ENCODE measurements around the gene SPINT3.

The SPINT3 gene

GRCh38 chr20:45500022-45500421, 15.4 kb downstream of the SPINT3 start:
- H3K4me3 ChIP-seq (replicated peaks; ENCODE audit: insufficient read depth, low read length) = no peak overlapping the region
- TF ChIP-seq GABPA (IDR thresholded peaks at IDR 0.05; ENCODE audit: low read depth) = no peak
- TF ChIP-seq POLR2AphosphoS5 (IDR thresholded peaks at IDR 0.05; ENCODE audit: low read depth) = no peak
- TF ChIP-seq REST (IDR thresholded peaks at IDR 0.05; ENCODE audit: insufficient replicate concordance, low read depth) = no peak
- TF ChIP-seq CTCF (IDR thresholded peaks at IDR 0.05; ENCODE audit: insufficient read depth, low read length) = no peak
- TF ChIP-seq SPI1 (IDR thresholded peaks at IDR 0.05; ENCODE audit: borderline replicate concordance, low read depth) = no peak
- no peak overlapping the region for H3K27ac ChIP-seq (replicated peaks)
- H3K27me3 ChIP-seq (ENCODE audit: insufficient read depth, poor library complexity, severe bottlenecking) = peaks cover 5% of the 10 kb centered on the region
- DNase-seq (ENCODE audit: low read depth in 1 of 2, low spot score in 1 of 2) = no peak

GRCh38 chr20:45497971-45498494, 17.4 kb downstream of the SPINT3 start:
- peaks cover 5% of the 10 kb centered on the region for H3K27me3 ChIP-seq (ENCODE audit: insufficient read depth, poor library complexity, severe bottlenecking)
- H3K4me3 ChIP-seq (replicated peaks; ENCODE audit: insufficient read depth, low read length) = no peak overlapping the region
- H3K27ac ChIP-seq (replicated peaks) = no peak overlapping the region
- no peak for TF ChIP-seq GABPA (IDR thresholded peaks at IDR 0.05; ENCODE audit: low read depth)
- no peak for TF ChIP-seq CTCF (IDR thresholded peaks at IDR 0.05; ENCODE audit: insufficient read depth, low read length)
- no peak for TF ChIP-seq REST (IDR thresholded peaks at IDR 0.05; ENCODE audit: insufficient replicate concordance, low read depth)
- no peak for TF ChIP-seq SPI1 (IDR thresholded peaks at IDR 0.05; ENCODE audit: borderline replicate concordance, low read depth)
- TF ChIP-seq POLR2AphosphoS5 (IDR thresholded peaks at IDR 0.05; ENCODE audit: low read depth) = no peak
- DNase-seq (ENCODE audit: low read depth in 1 of 2, low spot score in 1 of 2) = no peak

GRCh38 chr20:45496166-45496565, 19.3 kb downstream of the SPINT3 start:
- Histone ChIP-seq H3K4me3 (replicated peaks; ENCODE audit: insufficient read depth, low read length) (no peak overlapping the region), H3K27me3 (ENCODE audit: insufficient read depth, poor library complexity, severe bottlenecking) (peaks cover 5% of the 10 kb centered on the region), H3K27ac (replicated peaks) (peak overlapping the region; percentile 18; the same call in 1 of the 2 replicates)
- DNase-seq (ENCODE audit: low read depth in 1 of 2, low spot score in 1 of 2) = no peak
- no peak for TF ChIP-seq POLR2AphosphoS5 (IDR thresholded peaks at IDR 0.05; ENCODE audit: low read depth)
- no peak for TF ChIP-seq GABPA (IDR thresholded peaks at IDR 0.05; ENCODE audit: low read depth)
- no peak for TF ChIP-seq SPI1 (IDR thresholded peaks at IDR 0.05; ENCODE audit: borderline replicate concordance, low read depth)
- no peak for TF ChIP-seq REST (IDR thresholded peaks at IDR 0.05; ENCODE audit: insufficient replicate concordance, low read depth)
- TF ChIP-seq CTCF (IDR thresholded peaks at IDR 0.05; ENCODE audit: insufficient read depth, low read length) = no peak
